ENCODE measurements around the gene FCGR1A.
"Not testable (repeated sequence)": the region's sequence is repeated elsewhere in the genome, so short reads cannot be mapped to it uniquely, and the experiment has no call there.

FCGR1A gene

GRCh38 chr1:149778313-149778712 lies 4.2 kb upstream of the FCGR1A start:
- DNase-seq: not testable (repeated sequence)

GRCh38 chr1:149781413-149781984 lies 995 bp upstream of the FCGR1A start:
- peak in 1 of 5 donors; percentile 0 for DNase-seq

- not testable (repeated sequence) for DNase-seq
Observed at GRCh38 chr1:149783289-149783688, 795 bp downstream of the FCGR1A start.

GRCh38 chr1:149783868-149784267 lies 1.4 kb downstream of the FCGR1A start:
- not testable (repeated sequence) for DNase-seq

- not testable (repeated sequence) for DNase-seq
Observed at GRCh38 chr1:149787688-149788451, 5.4 kb downstream of the FCGR1A start.

- peak in 4 of 5 donors; percentile 47 to 56 (median 56) for DNase-seq
Observed at GRCh38 chr1:149792502-149792901, 10.0 kb downstream of the FCGR1A start.

- peak; percentile 52 to 77 (median 73) for DNase-seq
Observed at GRCh38 chr1:149792912-149793515, 10.5 kb downstream of the FCGR1A start.

GRCh38 chr1:149793885-149794284 lies 11.4 kb downstream of the FCGR1A start:
- not testable (repeated sequence) for DNase-seq

- not testable (repeated sequence) for DNase-seq
Observed at GRCh38 chr1:149801628-149802027, 19.1 kb downstream of the FCGR1A start.

GRCh38 chr1:149804417-149805080 lies 22.1 kb downstream of the FCGR1A start:
- DNase-seq: not testable (repeated sequence)

- DNase-seq: peak in 1 of 5 donors; percentile 11
Observed at GRCh38 chr1:149810697-149811405, 28.4 kb downstream of the FCGR1A start.

GRCh38 chr1:149811514-149811889 lies 29.0 kb downstream of the FCGR1A start:
- peak in 2 of 5 donors; percentile 5 to 47 for DNase-seq

GRCh38 chr1:149811890-149812829 lies 29.7 kb downstream of the FCGR1A start:
- peak; percentile 51 to 94 (median 68) for DNase-seq

GRCh38 chr1:149812893-149813801 lies 30.7 kb downstream of the FCGR1A start:
- peak; percentile 53 to 86 (median 68) for DNase-seq

- DNase-seq: not testable (repeated sequence)
Observed at GRCh38 chr1:149820387-149820786, 37.9 kb downstream of the FCGR1A start.

GRCh38 chr1:149826555-149826954 lies 44.1 kb downstream of the FCGR1A start:
- not testable (repeated sequence) for DNase-seq

GRCh38 chr1:149831764-149832315 lies 49.3 kb downstream of the FCGR1A start:
- DNase-seq: not testable (repeated sequence)

- DNase-seq: not testable (repeated sequence)
Observed at GRCh38 chr1:149832316-149833126, 50.0 kb downstream of the FCGR1A start.

- DNase-seq: not testable (repeated sequence)
Observed at GRCh38 chr1:149833144-149833543, 50.6 kb downstream of the FCGR1A start.

All from T-helper 1 cell (primary cell).